A549 (cell line): ENCODE data around the gene TBC1D10A. TPM values are rescaled to one million over a fixed set of nuclear protein-coding genes. Genes with fewer than 3 reads are reported as not detected.

Experiments
- ATAC-seq, 2 experiments: fragments of 200-7000 bp in 1 of 2; fragments of >200 bp in 1 of 2; cut with Nextera tagmentation in 1 of 2; cut with Tn5 transposase in 1 of 2; 3 replicates each; pipeline versions ENCODE4 v1.8.0 to v1.9.1; 2018 to 2020; ENCODE audit warnings: mild to moderate bottlenecking in 1 of 2, moderate library complexity in 1 of 2
- CTCF ChIA-PET: fragments of 300-600 bp; sonication (Branson Sonifier 250); formaldehyde crosslinking; extraction: SDS; loops from one replicate; lab custom pipeline; 2021; ENCODE audit warnings: antibody characterized with exemption, inconsistent platforms; lab: Yijun Ruan, JAX
- POLR2A ChIA-PET: fragments of 350-600 bp; formaldehyde crosslinking; extraction: SDS; loops from one replicate; lab custom pipeline; 2021; ENCODE audit warnings: antibody characterized with exemption, inconsistent platforms; lab: Yijun Ruan, JAX
- DNase-seq, 2 experiments: peaks; one replicate each; pipeline versions ENCODE4 v3.0.0 to v3.0.0-alpha.2; 2011 to 2016; ENCODE audit warnings: low read depth in 1 of 2, low spot score in 1 of 2
- FAIRE-seq: peaks from 2 replicates; lab custom pipeline; 2011; peaks lifted over from hg19 to GRCh38; lab: Jason Lieb, UNC
- H3K27ac ChIP-seq, 2 experiments: fragments of >200 bp; sonication (Bioruptor Twin); formaldehyde crosslinking; 3 replicates each; pipeline ENCODE4 v1.5.1; 2016 to 2017
- H3K4me1 ChIP-seq: fragments of >200 bp; sonication (Bioruptor Twin); formaldehyde crosslinking; 3 replicates; pipeline ENCODE4 v1.6.1; 2016
- H3K4me2 ChIP-seq: fragments of >200 bp; sonication (Bioruptor Twin); formaldehyde crosslinking; 3 replicates; pipeline ENCODE4 v1.6.1; 2016
- H3K4me3 ChIP-seq: fragments of >200 bp; sonication (Bioruptor Twin); formaldehyde crosslinking; 3 replicates; pipeline ENCODE4 v1.5.1; 2016
- H3K9me3 ChIP-seq: fragments of >200 bp; sonication (Bioruptor Twin); formaldehyde crosslinking; 3 replicates; pipeline ENCODE4 v1.6.1; 2016
- BCL3 ChIP-seq: fragments of >200 bp; sonication (Bioruptor Twin); formaldehyde crosslinking; IDR thresholded peaks from 3 replicates; pipeline ENCODE4 v1.6.1; 2016
- CBX2 ChIP-seq: fragments of 200-600 bp; sonication (generic); IDR thresholded peaks from 2 replicates; pipeline ENCODE4 v1.6.1; 2016; ENCODE audit warnings: low read depth, mild to moderate bottlenecking, borderline replicate concordance
- CBX8 ChIP-seq: fragments of 200-600 bp; sonication (generic); IDR thresholded peaks from 2 replicates; pipeline ENCODE4 v1.6.1; 2016
- CEBPB ChIP-seq, 2 experiments: fragments of >200 bp in 1 of 2; sonication (Bioruptor Twin) in 1 of 2; formaldehyde crosslinking in 1 of 2; IDR thresholded peaks; 2 replicates each; pipeline ENCODE4 v1.6.1; 2012 to 2016
- CTCF ChIP-seq: fragments of >200 bp; sonication (Bioruptor Twin); formaldehyde crosslinking; IDR thresholded peaks from 3 replicates; pipeline ENCODE4 v1.5.1; 2016
- EHMT2 ChIP-seq: fragments of 200-600 bp; sonication (generic); IDR thresholded peaks from 2 replicates; pipeline ENCODE4 v1.6.1; 2016; ENCODE audit warnings: antibody characterized with exemption, low read depth, mild to moderate bottlenecking, moderate library complexity
- ESRRA ChIP-seq: fragments of 150-350 bp; IDR thresholded peaks from 2 replicates; pipeline ENCODE4 v1.6.1; 2014; ENCODE audit warnings: mild to moderate bottlenecking, low read length, borderline replicate concordance
- FOXS1 ChIP-seq: fragments of 250-450 bp; sonication (Bioruptor Pico); IDR thresholded peaks from 2 replicates; pipeline ENCODE4 v1.5.0; 2020; ENCODE audit warnings: mild to moderate bottlenecking, moderate library complexity
- GATA3 ChIP-seq: IDR thresholded peaks from 2 replicates; pipeline ENCODE4 v1.6.1; 2012; ENCODE audit warnings: borderline replicate concordance
- HDAC2 ChIP-seq: fragments of 200-600 bp; sonication (generic); IDR thresholded peaks from 2 replicates; pipeline ENCODE4 v1.6.1; 2016
- HEYL ChIP-seq: fragments of 250-450 bp; sonication (Bioruptor Pico); IDR thresholded peaks from 2 replicates; pipeline ENCODE4 v1.8.0; 2021; ENCODE audit warnings: mild to moderate bottlenecking, moderate library complexity
- HMGXB4 ChIP-seq: fragments of 250-450 bp; sonication (Bioruptor Pico); IDR thresholded peaks from 2 replicates; pipeline ENCODE4 v1.5.0; 2021; ENCODE audit warnings: mild to moderate bottlenecking, moderate library complexity, borderline replicate concordance
- HOXB5 ChIP-seq: fragments of 250-450 bp; sonication (Bioruptor Pico); IDR thresholded peaks from 2 replicates; pipeline ENCODE4 v1.5.0; 2020; ENCODE audit warnings: mild to moderate bottlenecking, moderate library complexity
- MAZ ChIP-seq: fragments of 150-350 bp; IDR thresholded peaks from 2 replicates; pipeline ENCODE4 v1.6.1; 2014; ENCODE audit warnings: antibody characterized with exemption, low read depth, low read length, borderline replicate concordance
- NFE2L2 ChIP-seq: fragments of 150-350 bp; conservative IDR thresholded peaks from 2 replicates; pipeline ENCODE4 v1.6.1; 2014; ENCODE audit warnings: low read length
- NPAS2 ChIP-seq: fragments of 250-450 bp; sonication (Bioruptor Pico); IDR thresholded peaks from 2 replicates; pipeline ENCODE4 v1.8.0; 2022; ENCODE audit warnings: mild to moderate bottlenecking, moderate library complexity, borderline replicate concordance
- NR3C1 ChIP-seq: fragments of >200 bp; sonication (Bioruptor Twin); formaldehyde crosslinking; IDR thresholded peaks from 3 replicates; pipeline ENCODE4 v1.6.1; 2017
- POLR2A ChIP-seq: IDR thresholded peaks from 2 replicates; pipeline ENCODE4 v1.6.1; 2012; ENCODE audit warnings: mild to moderate bottlenecking, low read length
- RAD21 ChIP-seq, 2 experiments: fragments of >200 bp in 1 of 2; sonication (Bioruptor Twin) in 1 of 2; formaldehyde crosslinking in 1 of 2; IDR thresholded peaks in 1 of 2; conservative IDR thresholded peaks in 1 of 2; 2 replicates in 1 of 2; 3 replicates in 1 of 2; pipeline ENCODE4 v1.6.1; 2012 to 2018; ENCODE audit warnings: inconsistent platforms in 1 of 2
- RCOR1 ChIP-seq: fragments of 150-350 bp; IDR thresholded peaks from 2 replicates; pipeline ENCODE4 v1.6.1; 2014; ENCODE audit warnings: antibody characterized with exemption, low read length, low read depth
- REST ChIP-seq: fragments of 200-600 bp; sonication (generic); IDR thresholded peaks from 2 replicates; pipeline ENCODE4 v1.6.1; 2016; ENCODE audit warnings: antibody characterized with exemption, mild to moderate bottlenecking, moderate library complexity
- RFX5 ChIP-seq: fragments of 450-650 bp; IDR thresholded peaks from 2 replicates; pipeline ENCODE4 v1.7.1; 2014; ENCODE audit warnings: antibody characterized with exemption, mild to moderate bottlenecking, moderate library complexity
- RNF2 ChIP-seq: fragments of 200-600 bp; sonication (generic); IDR thresholded peaks from 2 replicates; pipeline ENCODE4 v1.6.1; 2016; ENCODE audit warnings: low read depth, mild to moderate bottlenecking, antibody characterized with exemption, moderate library complexity, borderline replicate concordance
- TFCP2L1 ChIP-seq: fragments of 250-450 bp; sonication (Bioruptor Pico); IDR thresholded peaks from 2 replicates; pipeline ENCODE4 v1.5.0; 2021; ENCODE audit warnings: mild to moderate bottlenecking
- TP53 ChIP-seq: fragments of 250-450 bp; sonication (Bioruptor Pico); IDR thresholded peaks from 2 replicates; pipeline ENCODE4 v1.5.0; 2021; ENCODE audit warnings: mild to moderate bottlenecking, moderate library complexity
- ZC3H11A ChIP-seq: fragments of 450-650 bp; IDR thresholded peaks from 2 replicates; pipeline ENCODE4 v1.6.1; 2014; ENCODE audit warnings: antibody characterized with exemption, mild to moderate bottlenecking
- ZFP36 ChIP-seq: fragments of 450-650 bp; IDR thresholded peaks from 2 replicates; pipeline ENCODE4 v1.6.1; 2014; ENCODE audit warnings: borderline replicate concordance; ENCODE audit not compliant: partially characterized antibody
- ZNF302 ChIP-seq: fragments of 250-450 bp; sonication (Bioruptor Pico); IDR thresholded peaks from 2 replicates; pipeline ENCODE4 v1.9.0; 2021; ENCODE audit warnings: inconsistent platforms, mild to moderate bottlenecking, moderate library complexity
- WGBS: methylation state at CpG from one replicate; pipeline ENCODE4 v1.1.6; 2017; ENCODE audit errors: missing lambda C conversion rate; 5-methylcytosine and 5-hydroxymethylcytosine counted together
- polyA plus RNA-seq, 4 experiments: library from polyadenylated mRNA; depleted of rRNA in 3 of 4; stranded (reverse); fragments of >200 nt; fragmentation: RNase III in 1 of 4; extraction: RNeasy Plus Mini Kit Qiagen cat#74134 plus additional on column Dnase treatment in 1 of 4; gene quantifications; 2 replicates in 3 of 4; 3 replicates in 1 of 4; pipeline ENCODE4 v1.2.3, GENCODE V29; 2011 to 2017

TBC1D10A gene
- polyA plus RNA-seq, 2 of the 4 experiments (the other 2 are of a cell fraction), result 5.8 to 6.8 TPM

- TF ChIP-seq HOXB5 (CRISPR knock-in tag), result no peak
- no peak for TF ChIP-seq RCOR1
- TF ChIP-seq NR3C1, result no peak
- no peak for TF ChIP-seq MAZ
- POLR2A ChIA-PET, result no interaction called here
- WGBS, result 88% methylated on average over 3 of the region's 7 CpGs
- DNase-seq, result no peak
- FAIRE-seq, result no peak
- Histone ChIP-seq H3K4me1 (peaks cover 28% of the 10 kb centered on the region), H3K9me3 (no peaks in the 10 kb centered on the region), H3K27ac (peak overlapping the region in 1 of 2 experiments; percentile 25; a peak in 1 of 6 replicates), H3K4me2 (no peak overlapping the region), H3K4me3 (no peak overlapping the region)
- CTCF ChIA-PET, result interaction anchor here (5.5 kb wide), 1 partner anchor 19 kb away, joined by 34 read pairs; no protein-coding TSS in a partner anchor
- ATAC-seq, result no peak
These were observed 44.1 kb downstream of the TBC1D10A start for GRCh38 chr22:30282616-30283046.

- Histone ChIP-seq H3K4me1 (peaks cover 11% of the 10 kb centered on the region; the same call in 1 of the 3 replicates), H3K4me3 (no peak overlapping the region), H3K9me3 (no peaks in the 10 kb centered on the region), H3K4me2 (no peak overlapping the region), H3K27ac (no peak overlapping the region; a peak in 1 of 6 replicates)
- 81% methylated on average over 8 of the region's 8 CpGs for WGBS
- FAIRE-seq (no peak), ATAC-seq (no peak), DNase-seq (no peak)
- ChIA-PET CTCF (interaction anchor here (0.7 to 5.5 kb wide), 7 partner anchors 7 to 192 kb away, joined by 3 to 34 read pairs (median 3); no protein-coding TSS in a partner anchor), POLR2A (no interaction called here)
- no peak for TF ChIP-seq RNF2
- TF ChIP-seq ZNF302 (CRISPR knock-in tag), result no peak
- TF ChIP-seq NFE2L2, result no peak
- TF ChIP-seq HDAC2, result no peak
- TF ChIP-seq HEYL (CRISPR knock-in tag), result no peak
- no peak for TF ChIP-seq POLR2A
- no peak for TF ChIP-seq GATA3
- no peak for TF ChIP-seq RFX5
- TF ChIP-seq HMGXB4 (CRISPR knock-in tag), result no peak
- no peak for TF ChIP-seq CEBPB (IDR thresholded peaks at IDR 0.05)
- no peak for TF ChIP-seq ESRRA
- no peak for TF ChIP-seq ZFP36
These were observed 46.2 kb downstream of the TBC1D10A start for GRCh38 chr22:30280505-30280904.

GRCh38 chr22:30279932-30280331 lies 46.8 kb downstream of the TBC1D10A start:
- 90% methylated on average over 5 of the region's 5 CpGs for WGBS
- CTCF ChIA-PET, result interaction anchor here (0.7 to 5.5 kb wide), 8 partner anchors 8 to 192 kb away, joined by 3 to 34 read pairs (median 3); no protein-coding TSS in a partner anchor
- TF ChIP-seq HEYL (CRISPR knock-in tag) (no peak), REST (no peak), ZC3H11A (no peak), FOXS1 (CRISPR knock-in tag) (no peak), CTCF (no peak), TP53 (no peak), EHMT2 (no peak), NPAS2 (CRISPR knock-in tag) (no peak), CBX2 (no peak), BCL3 (no peak), CBX8 (no peak), RAD21 (conservative IDR thresholded peaks at IDR 0.05 in 1 of 2, IDR thresholded peaks at IDR 0.05 in 1 of 2) (no peak), ZFP36 (no peak), TFCP2L1 (CRISPR knock-in tag) (no peak), ZNF302 (CRISPR knock-in tag) (no peak)

More at GRCh38 chr22:30279932-30280331, 46.8 kb downstream of the TBC1D10A start:
- no peak overlapping the region for H3K4me2 ChIP-seq
- no peak overlapping the region for H3K27ac ChIP-seq
- no peak overlapping the region for H3K4me3 ChIP-seq
- FAIRE-seq (no peak), DNase-seq (no peak), ATAC-seq (no peak)
- peaks cover 11% of the 10 kb centered on the region; the same call in 1 of the 3 replicates for H3K4me1 ChIP-seq
- no peaks in the 10 kb centered on the region for H3K9me3 ChIP-seq
- POLR2A ChIA-PET, result no interaction called here
